Measurements from ENCODE around the gene PTAFR. TPM values are rescaled to one million over a fixed set of nuclear protein-coding genes. Genes with fewer than 3 reads are reported as not detected.
A peak's percentile ranks its signal among the peaks of the same experiment; 100 is the strongest.

Gene PTAFR
- total and polyA plus RNA-seq, 9 donors = 0.72 to 7.2 (median 1.5) TPM

GRCh38 chr1:28172713-28173150 is 3.8 kb downstream of the PTAFR start:
- DNase-seq = no peak
- intact Hi-C loops (cut with DNase I) = no loop called here
- no peaks in the 10 kb centered on the region for H3K9me3 ChIP-seq
- no peaks in the 10 kb centered on the region for H3K4me1 ChIP-seq (ENCODE audit: insufficient read depth)
- WGBS, 3 donors = 16 to 30% (median 24%) methylated on average over 8 of the region's 8 CpGs
- no peaks in the 10 kb centered on the region for H3K27me3 ChIP-seq
- no peak overlapping the region for H3K27ac ChIP-seq
- no peaks in the 10 kb centered on the region for H3K36me3 ChIP-seq
- H3K4me3 ChIP-seq = no peak overlapping the region
- TF ChIP-seq CTCF (IDR thresholded peaks at IDR 0.05) = no peak
- no peak for TF ChIP-seq EP300 (IDR thresholded peaks at IDR 0.05)
- no peak for TF ChIP-seq POLR2A (IDR thresholded peaks at IDR 0.05)

- no peak for DNase-seq
- no peaks in the 10 kb centered on the region for H3K36me3 ChIP-seq
- H3K9me3 ChIP-seq = no peaks in the 10 kb centered on the region
- H3K4me3 ChIP-seq = no peak overlapping the region
- no peaks in the 10 kb centered on the region for H3K27me3 ChIP-seq
- H3K4me1 ChIP-seq (ENCODE audit: insufficient read depth) = no peaks in the 10 kb centered on the region
- TF ChIP-seq EP300 (IDR thresholded peaks at IDR 0.05) = no peak
- TF ChIP-seq CTCF (IDR thresholded peaks at IDR 0.05) = no peak
- no peak for TF ChIP-seq POLR2A (IDR thresholded peaks at IDR 0.05)
- H3K27ac ChIP-seq = no peak overlapping the region
- 92 to 98% (median 97%) methylated on average over 7 of the region's 7 CpGs for WGBS, 3 donors
- intact Hi-C loops (cut with DNase I) = no loop called here
Measured at GRCh38 chr1:28171246-28171645, 5.2 kb downstream of the PTAFR start.

- Histone ChIP-seq H3K4me1 (ENCODE audit: insufficient read depth) (no peaks in the 10 kb centered on the region), H3K9me3 (no peaks in the 10 kb centered on the region), H3K27me3 (no peaks in the 10 kb centered on the region), H3K27ac (no peak overlapping the region), H3K4me3 (no peak overlapping the region), H3K36me3 (no peaks in the 10 kb centered on the region)
- WGBS, 3 donors = 98 to 100% (median 99%) methylated on average over 2 of the region's 2 CpGs
- no peak for DNase-seq
- intact Hi-C loops (cut with DNase I) = no loop called here
- no peak for TF ChIP-seq POLR2A (IDR thresholded peaks at IDR 0.05)
- TF ChIP-seq CTCF (IDR thresholded peaks at IDR 0.05) = no peak
- TF ChIP-seq EP300 (IDR thresholded peaks at IDR 0.05) = no peak
Measured at GRCh38 chr1:28170001-28170596, 6.4 kb downstream of the PTAFR start.

GRCh38 chr1:28163496-28164161 is 12.9 kb downstream of the PTAFR start:
- peaks cover 5% of the 10 kb centered on the region for H3K4me1 ChIP-seq (ENCODE audit: insufficient read depth)
- H3K36me3 ChIP-seq = no peaks in the 10 kb centered on the region
- no peaks in the 10 kb centered on the region for H3K9me3 ChIP-seq
- H3K4me3 ChIP-seq = no peak overlapping the region
- TF ChIP-seq EP300 (IDR thresholded peaks at IDR 0.05) (no peak), CTCF (IDR thresholded peaks at IDR 0.05) (no peak), POLR2A (IDR thresholded peaks at IDR 0.05) (no peak)
- WGBS, 3 donors = 22 to 29% (median 28%) methylated on average over 4 of the region's 4 CpGs
- no peak overlapping the region for H3K27ac ChIP-seq
- intact Hi-C loops (cut with DNase I) = no loop called here
- H3K27me3 ChIP-seq = no peaks in the 10 kb centered on the region
- DNase-seq = peak in 2 of 5 donors; percentile 42 to 43

All from ovary (tissue), 9 donors.